Memory B cell (primary cell): ENCODE data around the gene MAD1L1.
A peak's percentile ranks its signal among the peaks of the same experiment; 100 is the strongest.
"Not testable (repeated sequence)": the region's sequence is repeated elsewhere in the genome, so short reads cannot be mapped to it uniquely, and the experiment has no call there.

Experiments
- ATAC-seq: fragments of 150-1000 bp; cut with Tn5 transposase; 2 replicates; pipeline ENCODE4 v1.10.0; 2021; ENCODE audit warnings: low read depth, mild to moderate bottlenecking, moderate library complexity
- DNase-seq, 2 donors: peaks; one replicate each; pipeline ENCODE4 v3.0.0; 2022; ENCODE audit warnings: low spot score in 2 of 2
- H3K27ac Mint-ChIP-seq: one replicate; pipeline ENCODE4 v1.8.0; 2022; ENCODE audit warnings: mild to moderate bottlenecking, moderate library complexity, mixed read lengths
- H3K27me3 Mint-ChIP-seq: one replicate; pipeline ENCODE4 v1.8.0; 2022; ENCODE audit warnings: mixed read lengths
- H3K36me3 Mint-ChIP-seq: one replicate; pipeline ENCODE4 v1.8.0; 2022; ENCODE audit warnings: mild to moderate bottlenecking, mixed read lengths
- H3K4me1 Mint-ChIP-seq: one replicate; pipeline ENCODE4 v1.8.0; 2022; ENCODE audit warnings: mixed read lengths
- H3K4me3 Mint-ChIP-seq: one replicate; pipeline ENCODE4 v1.8.0; 2022; ENCODE audit warnings: mild to moderate bottlenecking, moderate library complexity, mixed read lengths
- H3K9me3 Mint-ChIP-seq: one replicate; pipeline ENCODE4 v1.8.0; 2022; ENCODE audit warnings: mixed read lengths

The MAD1L1 gene

DNA sequence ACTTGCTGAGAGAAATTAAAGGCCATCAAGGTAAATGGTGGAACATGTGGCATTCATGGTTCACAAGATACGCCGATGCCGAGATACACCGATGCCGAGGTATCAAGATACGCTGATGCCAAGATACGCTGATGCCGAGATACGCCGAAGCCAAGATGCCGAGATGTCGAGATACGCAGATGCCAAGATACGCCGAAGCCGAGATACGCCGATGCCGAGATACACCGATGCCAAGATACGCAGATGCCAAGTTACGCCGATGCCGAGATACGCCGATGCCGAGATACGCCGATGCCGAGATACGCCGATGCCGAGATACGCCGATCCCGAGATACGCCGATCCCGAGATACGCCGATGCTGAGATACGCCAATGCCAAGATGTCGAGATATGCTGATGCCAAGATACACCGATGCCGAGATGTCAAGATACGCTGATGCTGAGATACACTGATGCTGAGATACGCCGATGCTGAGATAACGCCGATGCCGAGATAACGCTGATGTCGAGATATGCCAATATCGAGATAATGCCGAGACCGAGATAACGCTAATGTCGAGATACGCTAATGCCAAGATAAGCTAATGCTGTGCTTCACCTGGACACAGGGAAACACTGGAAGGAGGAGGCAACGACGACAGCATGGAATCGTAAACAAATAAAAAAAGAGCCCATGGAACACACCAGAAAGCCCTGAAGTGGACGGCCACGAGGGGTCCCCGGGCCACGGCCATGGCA, 172.6 kb downstream of the MAD1L1 start:
- Mint-ChIP-seq H3K27me3 (no peaks in the 10 kb centered on the region), H3K27ac (no peak overlapping the region), H3K4me3 (no peak overlapping the region)

DNA sequence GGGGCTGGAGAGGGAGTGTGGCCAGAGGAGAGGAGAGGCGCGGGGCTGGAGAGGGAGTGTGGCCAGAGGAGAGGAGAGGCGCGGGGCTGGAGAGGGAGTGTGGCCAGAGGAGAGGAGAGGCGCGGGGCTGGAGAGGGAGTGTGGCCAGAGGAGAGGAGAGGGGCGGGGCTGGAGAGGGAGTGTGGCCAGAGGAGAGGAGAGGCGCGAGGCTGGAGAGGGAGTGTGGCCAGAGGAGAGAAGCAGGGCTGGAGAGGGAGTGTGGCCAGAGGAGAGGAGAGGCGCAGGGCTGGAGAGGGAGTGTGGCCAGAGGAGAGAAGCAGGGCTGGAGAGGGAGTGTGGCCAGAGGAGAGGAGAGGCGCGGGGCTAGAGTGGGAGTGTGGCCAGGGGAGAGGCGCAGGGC, 174.5 kb downstream of the MAD1L1 start:
- not testable (repeated sequence) for H3K27ac Mint-ChIP-seq, H3K4me3 Mint-ChIP-seq, H3K9me3 Mint-ChIP-seq, H3K27me3 Mint-ChIP-seq, ATAC-seq, DNase-seq
- Mint-ChIP-seq H3K36me3 (peaks cover 20% of the 10 kb centered on the region), H3K4me1 (peaks cover 16% of the 10 kb centered on the region)

More for the DNA sequence above, 172.6 kb downstream of the MAD1L1 start:
- H3K4me1 Mint-ChIP-seq = peaks cover 20% of the 10 kb centered on the region
- peaks cover 4% of the 10 kb centered on the region for H3K9me3 Mint-ChIP-seq
- peaks cover 16% of the 10 kb centered on the region for H3K36me3 Mint-ChIP-seq
- DNase-seq (no peak), ATAC-seq (no peak)

DNA sequence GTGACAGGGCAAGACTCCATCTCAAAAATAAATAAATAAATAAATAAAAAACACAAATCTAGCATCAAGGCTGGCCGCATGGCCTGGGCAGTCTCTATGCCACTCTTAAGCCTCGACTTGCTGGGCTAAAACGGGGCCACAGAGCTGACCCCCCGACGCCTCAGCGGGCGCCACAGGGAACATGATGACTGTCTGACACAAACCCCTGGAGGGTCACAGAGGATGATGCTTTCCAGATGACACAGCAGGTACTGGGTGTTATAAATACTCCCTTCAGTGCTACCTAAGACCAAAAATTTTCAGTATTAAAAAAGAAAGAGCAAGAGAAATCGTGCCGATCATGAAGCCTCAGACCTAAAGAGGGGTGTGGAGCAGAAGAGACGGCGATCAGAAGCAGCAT, 176.8 kb downstream of the MAD1L1 start:
- ATAC-seq (no peak), DNase-seq (no peak)
- peaks cover 20% of the 10 kb centered on the region for H3K36me3 Mint-ChIP-seq
- H3K4me1 Mint-ChIP-seq = peaks cover 10% of the 10 kb centered on the region
- H3K9me3 Mint-ChIP-seq = peaks cover 4% of the 10 kb centered on the region
- H3K27me3 Mint-ChIP-seq = no peaks in the 10 kb centered on the region
- H3K27ac Mint-ChIP-seq = no peak overlapping the region
- H3K4me3 Mint-ChIP-seq = no peak overlapping the region

DNA sequence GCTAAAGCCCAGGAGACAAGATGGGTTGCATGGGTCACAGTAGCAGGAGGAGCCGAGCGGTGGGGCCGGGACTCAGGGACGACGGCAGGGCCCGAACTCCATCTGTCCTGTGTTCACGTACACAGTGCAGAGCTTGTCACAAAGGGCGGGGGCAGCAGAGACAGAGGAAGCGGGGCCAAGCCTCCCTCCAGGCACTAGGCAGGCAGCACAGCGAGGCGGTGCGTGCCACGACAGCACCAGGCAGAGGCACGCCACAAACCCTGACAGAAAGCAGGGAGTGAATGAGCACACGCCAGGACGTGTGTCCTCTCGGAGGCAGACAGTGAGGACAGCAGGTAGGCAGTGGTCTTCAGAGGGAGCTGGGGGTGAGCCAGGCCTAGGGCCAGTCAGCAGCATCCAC, 177.8 kb downstream of the MAD1L1 start:
- no peak for ATAC-seq
- Mint-ChIP-seq H3K36me3 (peaks cover 20% of the 10 kb centered on the region), H3K27me3 (no peaks in the 10 kb centered on the region), H3K9me3 (peaks cover 4% of the 10 kb centered on the region), H3K4me1 (peaks cover 9% of the 10 kb centered on the region), H3K27ac (no peak overlapping the region), H3K4me3 (no peak overlapping the region)
- no peak for DNase-seq

DNA sequence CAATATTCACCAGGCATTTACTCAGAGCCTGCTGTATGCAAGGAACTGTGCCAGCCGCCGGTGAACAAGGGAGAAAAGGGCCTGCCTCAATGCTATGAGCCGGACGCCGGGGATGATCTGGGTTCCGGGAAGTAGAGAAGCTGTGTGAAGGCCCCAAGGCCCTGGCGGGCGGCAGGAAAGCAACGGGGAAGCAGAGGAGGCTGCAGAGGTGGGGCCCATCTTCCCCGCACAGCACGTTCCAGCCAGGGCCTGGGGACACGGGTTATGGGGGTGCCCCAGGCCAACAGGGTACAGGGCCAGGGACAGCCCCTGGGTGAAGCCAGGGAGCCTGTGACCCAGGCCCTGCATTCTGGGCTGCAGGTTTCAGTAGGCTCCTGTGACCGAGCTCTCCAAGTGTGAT, 179.3 kb downstream of the MAD1L1 start:
- Mint-ChIP-seq H3K4me1 (peaks cover 9% of the 10 kb centered on the region), H3K36me3 (peaks cover 9% of the 10 kb centered on the region), H3K27me3 (no peaks in the 10 kb centered on the region), H3K4me3 (no peak overlapping the region), H3K9me3 (no peaks in the 10 kb centered on the region), H3K27ac (no peak overlapping the region)
- DNase-seq (no peak), ATAC-seq (no peak)

DNA sequence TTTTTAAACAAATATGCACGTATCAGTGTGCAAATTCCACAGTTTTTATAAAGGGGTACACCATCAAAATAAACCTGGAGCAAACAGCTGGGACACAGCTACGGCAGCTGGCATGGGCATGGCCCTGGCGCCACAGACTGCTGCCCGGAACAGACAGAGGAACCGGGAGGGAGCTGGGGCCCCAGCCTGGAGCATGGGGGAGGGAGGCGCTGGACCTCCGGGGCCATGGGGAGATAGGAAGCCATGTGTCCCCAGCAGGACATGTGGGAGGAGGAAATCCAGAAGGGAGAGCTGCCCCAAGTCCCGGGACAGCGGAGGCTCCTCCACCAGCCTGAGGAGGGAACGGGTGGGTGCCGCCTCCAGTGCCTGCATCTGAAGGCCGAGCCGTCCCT, 180.1 kb downstream of the MAD1L1 start:
- Mint-ChIP-seq H3K4me3 (no peak overlapping the region), H3K36me3 (peaks cover 7% of the 10 kb centered on the region), H3K9me3 (no peaks in the 10 kb centered on the region), H3K4me1 (peaks cover 11% of the 10 kb centered on the region), H3K27ac (no peak overlapping the region), H3K27me3 (no peaks in the 10 kb centered on the region)
- ATAC-seq = no peak
- no peak for DNase-seq

DNA sequence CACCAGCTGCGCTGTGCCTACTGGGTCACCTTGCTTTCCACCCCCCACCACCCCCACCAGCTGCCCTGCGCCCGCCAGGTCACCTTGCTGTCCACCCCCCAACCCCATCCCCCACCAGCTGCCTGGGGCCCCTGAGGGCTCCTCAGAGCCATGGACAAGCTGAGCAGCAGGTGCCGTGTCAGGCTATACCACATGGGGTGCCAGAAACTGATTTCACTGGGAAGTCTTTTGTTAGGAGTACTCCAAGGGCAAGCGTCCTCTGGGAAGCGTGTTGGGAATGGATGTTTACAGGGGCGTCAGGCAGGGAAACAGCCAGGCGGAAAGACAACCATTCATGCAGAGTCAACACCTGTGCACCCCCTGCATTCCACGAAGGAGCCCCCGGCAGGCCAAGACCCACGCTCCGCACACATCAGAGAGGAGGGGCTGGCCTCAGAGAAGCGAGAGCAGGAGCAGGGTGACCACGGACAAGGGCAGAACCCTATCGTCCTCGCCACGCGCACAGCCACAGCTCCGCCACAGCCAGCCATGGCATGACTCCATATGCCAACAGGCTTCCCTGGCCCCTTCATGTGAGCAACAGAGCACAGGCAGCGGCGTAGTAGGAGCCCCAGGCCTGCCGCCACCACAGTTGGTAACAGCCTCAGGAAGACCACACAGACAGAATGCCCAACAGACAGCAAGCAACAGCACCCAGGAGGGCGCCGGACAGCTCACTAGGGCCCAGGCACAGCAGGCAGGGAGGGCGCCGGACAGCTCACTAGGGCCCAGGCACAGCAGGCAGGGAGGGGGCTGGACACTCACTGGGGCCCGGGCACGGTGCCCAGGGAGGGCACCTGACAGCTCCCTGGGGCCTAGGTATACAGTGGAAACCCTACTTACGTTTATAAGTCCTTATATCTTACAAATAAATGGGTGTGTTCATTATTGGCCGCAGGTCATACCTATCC, 180.8 kb downstream of the MAD1L1 start:
- no peak for DNase-seq
- Mint-ChIP-seq H3K4me3 (no peak overlapping the region), H3K27me3 (no peaks in the 10 kb centered on the region), H3K9me3 (no peaks in the 10 kb centered on the region), H3K36me3 (peaks cover 5% of the 10 kb centered on the region), H3K4me1 (peaks cover 12% of the 10 kb centered on the region), H3K27ac (no peak overlapping the region)
- no peak for ATAC-seq

DNA sequence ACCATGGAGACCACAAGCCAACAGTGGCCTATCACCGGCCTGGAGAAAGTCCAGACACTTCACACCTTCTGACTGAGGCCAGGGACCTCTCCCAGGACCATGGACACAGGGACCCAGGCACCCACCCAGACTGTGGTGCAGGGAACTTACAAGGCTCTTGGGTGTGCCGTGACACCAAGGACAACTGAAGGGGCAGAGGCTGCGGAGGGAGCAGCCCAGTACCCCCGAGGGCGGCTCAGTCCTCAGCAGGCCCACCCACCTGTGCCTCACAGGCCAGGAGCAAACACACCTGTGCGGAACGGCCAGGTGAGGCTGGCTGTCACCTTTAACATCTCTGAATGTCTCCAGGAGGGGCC, 182.3 kb downstream of the MAD1L1 start:
- Mint-ChIP-seq H3K27me3 (no peaks in the 10 kb centered on the region), H3K4me1 (peaks cover 7% of the 10 kb centered on the region), H3K9me3 (no peaks in the 10 kb centered on the region), H3K27ac (no peak overlapping the region), H3K4me3 (no peak overlapping the region), H3K36me3 (peaks cover 5% of the 10 kb centered on the region)
- ATAC-seq (no peak), DNase-seq (no peak)

DNA sequence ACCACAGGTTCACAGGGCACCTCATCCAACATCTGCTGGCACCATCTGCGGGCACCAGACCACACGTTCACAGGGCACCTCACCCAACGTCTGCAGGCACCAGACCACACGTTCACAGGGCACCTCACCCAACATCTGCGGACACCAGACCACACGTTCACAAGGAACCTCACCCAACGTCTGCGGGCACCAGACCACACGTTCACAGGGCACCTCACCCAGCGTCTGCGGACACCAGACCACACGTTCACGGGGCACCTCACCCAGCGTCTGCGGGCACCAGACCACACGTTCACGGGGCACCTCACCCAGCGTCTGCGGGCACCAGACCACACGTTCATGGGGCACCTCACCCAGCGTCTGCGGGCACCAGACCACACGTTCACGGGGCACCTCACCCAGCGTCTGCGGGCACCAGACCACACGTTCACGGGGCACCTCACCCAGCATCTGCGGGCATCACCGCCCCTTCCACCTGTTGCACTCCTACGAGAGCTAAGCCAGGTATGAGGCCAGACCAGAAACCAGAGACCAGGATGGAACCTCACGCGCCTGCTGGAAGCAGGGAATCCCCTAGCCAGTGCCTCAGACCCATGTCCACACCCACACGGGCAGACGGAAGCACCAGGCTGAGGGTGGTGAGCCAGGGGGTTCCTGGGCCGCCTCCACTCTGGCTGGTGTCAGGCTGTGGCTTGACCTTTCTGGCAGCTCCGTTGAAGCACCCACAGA, 182.8 kb downstream of the MAD1L1 start:
- Mint-ChIP-seq H3K4me3 (no peak overlapping the region), H3K9me3 (no peaks in the 10 kb centered on the region), H3K36me3 (peaks cover 7% of the 10 kb centered on the region), H3K27me3 (no peaks in the 10 kb centered on the region), H3K27ac (no peak overlapping the region), H3K4me1 (peaks cover 7% of the 10 kb centered on the region)
- ATAC-seq = peak; percentile 56
- no peak for DNase-seq

DNA sequence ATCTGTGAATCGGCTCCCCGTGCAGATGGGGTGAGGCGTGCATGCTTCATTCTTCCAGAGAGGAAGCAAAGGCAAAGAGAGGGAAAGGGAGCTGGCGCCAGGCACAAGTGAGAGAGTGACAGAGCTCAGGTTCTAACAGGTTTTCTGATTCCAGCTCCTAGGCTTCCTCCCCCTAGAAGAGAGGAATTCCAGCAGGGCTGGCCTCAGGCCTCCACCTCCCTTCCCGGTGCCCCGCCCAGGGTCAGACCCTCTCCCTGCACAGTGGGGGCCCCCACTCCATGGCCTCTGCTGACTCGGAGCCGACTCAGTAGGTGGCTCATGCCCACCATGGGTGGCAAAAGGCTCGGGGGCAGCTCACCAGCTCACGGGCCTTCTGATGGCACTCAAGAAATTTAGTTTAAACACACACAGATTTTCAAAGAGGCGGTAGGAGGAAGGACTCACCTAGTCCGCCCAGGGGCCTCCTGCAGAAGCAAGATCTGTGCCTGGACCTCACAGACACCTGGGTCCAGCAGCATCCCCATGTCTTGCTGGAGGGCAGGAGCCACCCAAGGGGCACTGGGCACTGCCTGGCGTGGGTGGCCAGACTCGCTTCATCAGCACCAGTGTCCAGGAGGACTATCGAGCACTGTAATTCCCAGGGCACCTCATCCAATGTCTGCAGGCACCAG, 183.5 kb downstream of the MAD1L1 start:
- Mint-ChIP-seq H3K4me1 (peaks cover 7% of the 10 kb centered on the region), H3K36me3 (peaks cover 2% of the 10 kb centered on the region), H3K4me3 (no peak overlapping the region), H3K27me3 (no peaks in the 10 kb centered on the region), H3K27ac (no peak overlapping the region), H3K9me3 (no peaks in the 10 kb centered on the region)
- DNase-seq (no peak), ATAC-seq (no peak)

DNA sequence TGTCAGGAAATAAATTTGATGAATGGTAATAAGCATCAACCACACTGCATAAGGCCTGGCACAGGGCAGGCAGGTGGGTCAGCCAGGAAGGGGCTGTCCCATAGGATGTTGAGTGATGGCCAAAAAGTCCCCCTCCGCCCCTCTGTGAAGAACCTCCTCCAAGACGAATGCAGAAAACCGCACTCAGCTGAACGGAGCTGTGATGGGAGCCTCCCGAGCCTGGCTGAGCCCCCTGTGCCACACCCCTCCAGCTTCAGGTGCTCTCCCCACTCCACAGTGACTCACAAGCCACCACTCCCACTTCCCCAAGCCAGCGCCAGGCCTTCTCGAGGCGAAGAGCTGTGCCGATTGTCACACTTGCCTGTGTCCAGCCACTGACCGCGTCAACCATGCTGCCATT, 184.2 kb downstream of the MAD1L1 start:
- ATAC-seq = no peak
- DNase-seq = no peak
- Mint-ChIP-seq H3K4me3 (no peak overlapping the region), H3K36me3 (peaks cover 2% of the 10 kb centered on the region), H3K9me3 (no peaks in the 10 kb centered on the region), H3K27ac (no peak overlapping the region), H3K4me1 (peaks cover 7% of the 10 kb centered on the region), H3K27me3 (no peaks in the 10 kb centered on the region)

DNA sequence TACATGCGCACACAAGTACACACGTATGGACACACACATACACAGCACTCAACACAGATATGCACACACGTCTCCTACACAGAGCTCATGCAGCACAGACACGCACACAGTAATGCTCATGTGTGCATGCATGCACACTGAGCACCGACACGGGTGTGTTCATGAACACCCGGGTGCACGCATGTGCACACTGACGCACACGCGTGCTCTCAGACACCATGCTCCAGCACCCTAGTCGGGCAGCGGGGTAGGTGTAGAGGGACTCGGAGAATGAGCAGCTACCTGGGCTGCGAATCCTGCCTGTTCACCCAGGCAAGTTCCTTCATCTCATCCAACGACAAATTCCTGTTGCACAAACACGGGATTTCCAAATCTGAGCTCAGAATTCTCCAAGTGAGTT, 184.7 kb downstream of the MAD1L1 start:
- H3K27ac Mint-ChIP-seq = no peak overlapping the region
- DNase-seq (no peak), ATAC-seq (no peak)
- peaks cover 7% of the 10 kb centered on the region for H3K4me1 Mint-ChIP-seq
- H3K4me3 Mint-ChIP-seq = no peak overlapping the region
- H3K9me3 Mint-ChIP-seq = no peaks in the 10 kb centered on the region
- H3K36me3 Mint-ChIP-seq = peaks cover 6% of the 10 kb centered on the region
- no peaks in the 10 kb centered on the region for H3K27me3 Mint-ChIP-seq

DNA sequence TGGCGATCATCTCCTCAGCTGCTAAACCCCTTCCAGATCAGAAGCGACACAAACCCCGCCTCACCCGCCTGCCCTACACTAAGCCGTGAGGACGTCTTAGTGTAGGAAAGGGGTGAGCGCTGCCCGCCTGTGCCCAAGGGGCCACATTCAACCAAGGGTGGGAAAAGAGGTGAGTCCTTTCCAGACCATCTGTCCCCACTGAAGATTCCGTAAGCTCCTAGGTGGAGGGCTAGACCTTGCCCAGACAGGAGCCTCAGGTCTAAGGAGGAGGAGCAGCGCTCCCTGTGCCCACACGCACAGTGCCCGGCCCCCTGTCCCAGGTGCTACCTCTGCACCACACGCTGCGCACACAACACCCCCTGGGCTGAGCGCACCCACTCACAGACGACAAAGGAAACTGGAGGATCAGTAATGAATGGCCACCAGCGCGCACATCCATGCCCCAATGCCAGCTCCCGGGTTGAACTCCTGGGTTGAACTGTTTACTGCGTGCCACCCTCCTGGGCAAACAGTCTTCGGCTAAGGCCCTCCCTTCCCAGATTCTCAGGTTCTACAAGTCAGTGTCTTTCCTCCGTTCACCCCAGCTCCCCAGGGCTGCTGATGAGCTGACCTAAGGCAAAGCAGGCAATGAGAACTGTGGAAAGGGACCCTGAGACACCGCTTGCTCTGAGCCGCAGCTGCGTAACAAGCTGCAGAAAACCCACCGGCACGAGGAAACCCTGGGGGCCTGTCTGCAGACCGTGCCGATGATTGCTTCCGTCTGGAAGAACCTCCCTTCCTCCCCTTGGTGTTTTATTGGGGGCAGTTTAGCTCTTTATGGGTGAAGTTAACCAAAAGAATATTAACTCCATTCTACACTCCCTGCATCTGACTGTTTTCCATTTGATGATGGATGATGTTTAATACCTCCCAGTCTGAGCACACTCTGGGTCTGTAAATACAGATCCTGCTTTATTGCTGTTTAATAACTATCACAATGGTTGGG, 185.9 kb downstream of the MAD1L1 start:
- Mint-ChIP-seq H3K4me1 (peaks cover 9% of the 10 kb centered on the region), H3K9me3 (no peaks in the 10 kb centered on the region), H3K4me3 (no peak overlapping the region), H3K27me3 (no peaks in the 10 kb centered on the region), H3K27ac (no peak overlapping the region), H3K36me3 (peaks cover 11% of the 10 kb centered on the region)
- ATAC-seq (no peak), DNase-seq (no peak)
